ENCODE measurements around the gene SIX5. TPM values are rescaled to one million over a fixed set of nuclear protein-coding genes. Genes with fewer than 3 reads are reported as not detected.

The SIX5 gene
- total RNA-seq, 2 donors from 2014 or later, result 11.0 to 15.8 TPM

- no peak overlapping the region for H3K4me3 ChIP-seq
- intact Hi-C loops (cut with DNase I), result no loop called here
- no peak overlapping the region for H3K27ac ChIP-seq
- no peak for DNase-seq
- no peak for TF ChIP-seq CTCF (IDR thresholded peaks at IDR 0.05)
- H3K4me1 ChIP-seq, result no peaks in the 10 kb centered on the region
- H3K36me3 ChIP-seq, result no peaks in the 10 kb centered on the region
- H3K9me3 ChIP-seq, result no peaks in the 10 kb centered on the region
- H3K9ac ChIP-seq (ENCODE audit: low read depth in 2 of 2, low read length in 2 of 2), result no peak overlapping the region
- H3K27me3 ChIP-seq, result no peaks in the 10 kb centered on the region
Measured at GRCh38 chr19:45745606-45746005, 23.4 kb downstream of the SIX5 start.

- no peak overlapping the region for H3K9ac ChIP-seq (ENCODE audit: low read depth in 2 of 2, low read length in 2 of 2)
- intact Hi-C loops (cut with DNase I), result no loop called here
- no peaks in the 10 kb centered on the region for H3K27me3 ChIP-seq
- no peak overlapping the region for H3K4me3 ChIP-seq
- no peaks in the 10 kb centered on the region for H3K4me1 ChIP-seq
- no peak for TF ChIP-seq CTCF (IDR thresholded peaks at IDR 0.05)
- DNase-seq, result no peak
- no peaks in the 10 kb centered on the region for H3K36me3 ChIP-seq
- no peaks in the 10 kb centered on the region for H3K9me3 ChIP-seq
- no peak overlapping the region for H3K27ac ChIP-seq
Measured at GRCh38 chr19:45742969-45743368, 26.1 kb downstream of the SIX5 start.

- no peak overlapping the region for H3K9ac ChIP-seq (ENCODE audit: low read depth in 2 of 2, low read length in 2 of 2)
- no peak for TF ChIP-seq CTCF (IDR thresholded peaks at IDR 0.05)
- H3K4me3 ChIP-seq, result no peak overlapping the region
- no peaks in the 10 kb centered on the region for H3K27me3 ChIP-seq
- DNase-seq, result no peak
- no peak overlapping the region for H3K27ac ChIP-seq
- H3K9me3 ChIP-seq, result no peaks in the 10 kb centered on the region
- H3K36me3 ChIP-seq, result no peaks in the 10 kb centered on the region
- intact Hi-C loops (cut with DNase I), result no loop called here
- no peaks in the 10 kb centered on the region for H3K4me1 ChIP-seq
Measured at GRCh38 chr19:45739498-45740439, 29.3 kb downstream of the SIX5 start.

- no peak for DNase-seq
Measured at GRCh38 chr19:45733160-45733810, 35.8 kb downstream of the SIX5 start, which contains the start of gene MEIOSIN. TSS of gene MEIOSIN (plus strand) at chr19:45733439. CDS start at chr19:45735377, 1,938 bp downstream.

More at GRCh38 chr19:45733160-45733810, 35.8 kb downstream of the SIX5 start, which contains the start of gene MEIOSIN:
- H3K9me3 ChIP-seq, result no peaks in the 10 kb centered on the region
- peaks cover 12% of the 10 kb centered on the region for H3K4me1 ChIP-seq
- H3K9ac ChIP-seq (ENCODE audit: low read depth in 2 of 2, low read length in 2 of 2), result no peak within 1 kb of the TSS
- H3K27ac ChIP-seq, result no peak within 1 kb of the TSS
- no peaks in the 10 kb centered on the region for H3K36me3 ChIP-seq
- intact Hi-C loops (cut with DNase I), result no loop called here
- no peak for TF ChIP-seq CTCF (IDR thresholded peaks at IDR 0.05)
- H3K27me3 ChIP-seq, result no peaks in the 10 kb centered on the region
- no peak within 1 kb of the TSS for H3K4me3 ChIP-seq
